HG03432 (cell line): Measurements from ENCODE around the gene SPRYD4.
"Not testable (repeated sequence)": the region's sequence is repeated elsewhere in the genome, so short reads cannot be mapped to it uniquely, and the experiment has no call there.

Source experiments
- ATAC-seq: cut with Tn5 transposase; IDR thresholded peaks from one replicate; pipeline ENCODE4 v1.9.1; 2021; ENCODE audit warnings: mild to moderate bottlenecking, moderate library complexity; ENCODE audit not compliant: unreplicated experiment

SPRYD4 gene

DNA sequence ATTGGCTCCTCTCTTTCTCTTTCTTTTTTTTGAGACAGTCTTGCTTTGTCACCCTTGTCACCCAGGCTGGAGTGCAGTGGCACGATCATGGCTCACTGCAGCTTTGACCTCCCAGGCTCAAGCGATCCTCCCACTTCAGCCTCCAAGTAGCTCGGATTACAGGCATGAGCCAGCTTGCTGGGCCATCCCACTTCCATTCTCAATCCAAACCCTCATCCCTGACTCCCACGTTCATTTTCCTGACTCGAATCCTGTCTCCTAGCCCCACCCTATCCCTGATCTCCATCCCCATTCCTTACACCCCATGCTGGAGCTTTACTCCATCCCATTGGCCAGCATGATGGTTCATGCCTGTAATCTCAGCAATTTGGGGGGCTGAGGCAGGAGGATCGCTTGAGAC is 7.8 kb downstream of the SPRYD4 start:
- ATAC-seq = no peak

DNA sequence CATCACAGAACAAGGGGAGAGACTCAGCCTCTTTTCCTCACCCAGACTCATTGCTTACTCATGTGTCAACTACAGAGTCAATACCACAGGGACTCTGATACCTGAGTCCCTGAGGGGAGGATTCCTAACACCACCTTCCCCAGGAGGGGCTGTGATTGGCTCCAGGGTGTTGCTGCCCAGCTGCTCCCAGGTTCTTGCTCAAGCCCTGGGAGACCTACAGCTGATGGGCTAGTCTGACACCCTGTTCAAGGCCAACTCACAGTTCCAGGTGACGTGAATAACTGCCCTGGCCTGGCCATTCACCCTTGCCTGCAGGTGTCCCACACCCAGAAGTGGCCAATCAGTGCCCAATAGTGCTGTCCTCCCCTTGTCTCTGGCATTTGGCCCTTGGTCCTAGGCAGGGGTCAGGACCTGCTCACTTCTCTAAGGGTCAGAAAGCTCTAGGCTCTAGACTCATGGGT is 8.6 kb downstream of the SPRYD4 start:
- ATAC-seq = no peak

- no peak for ATAC-seq
Measured at GRCh38 chr12:56477521-56478225, 9.3 kb downstream of the SPRYD4 start.

GRCh38 chr12:56479625-56480024 is 11.2 kb downstream of the SPRYD4 start:
- no peak for ATAC-seq

DNA sequence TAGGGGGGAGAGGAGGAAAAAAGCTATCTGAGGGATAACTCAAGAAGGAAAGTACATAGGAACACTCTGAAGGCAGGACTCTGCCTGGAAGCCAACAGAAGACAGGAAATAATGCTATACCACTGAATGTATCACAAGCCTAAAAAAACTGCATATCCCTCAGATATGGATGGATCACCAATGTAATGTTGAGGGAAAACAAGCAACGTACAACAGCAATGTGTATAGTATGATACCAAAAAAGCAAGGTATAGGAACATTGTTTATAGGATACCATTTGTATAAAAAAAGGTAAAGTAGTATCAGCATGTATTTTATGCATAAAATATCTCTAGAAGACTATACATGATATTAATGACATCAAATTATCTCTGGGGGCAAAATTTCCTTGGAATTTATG is 16.2 kb downstream of the SPRYD4 start:
- no peak for ATAC-seq

DNA sequence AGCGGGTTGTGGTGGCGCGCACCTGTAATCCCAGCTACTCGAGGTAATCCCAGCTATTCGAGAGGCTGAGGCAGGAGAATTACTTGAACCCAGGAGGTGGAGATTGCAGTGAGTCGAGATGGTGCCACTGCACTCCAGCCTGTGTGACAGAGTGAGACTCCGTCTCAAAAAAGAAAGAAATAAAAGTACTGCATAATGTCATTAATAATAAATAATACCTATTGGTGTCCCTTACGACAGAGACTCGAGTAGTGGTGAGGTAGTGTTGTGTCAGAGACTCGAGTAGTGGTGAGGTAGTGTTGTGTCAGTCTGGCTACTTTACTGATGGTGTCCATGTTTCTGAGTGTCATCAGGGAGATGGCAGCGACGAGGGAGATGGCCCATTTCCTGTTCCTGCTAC is 18.3 kb downstream of the SPRYD4 start:
- ATAC-seq = no peak

DNA sequence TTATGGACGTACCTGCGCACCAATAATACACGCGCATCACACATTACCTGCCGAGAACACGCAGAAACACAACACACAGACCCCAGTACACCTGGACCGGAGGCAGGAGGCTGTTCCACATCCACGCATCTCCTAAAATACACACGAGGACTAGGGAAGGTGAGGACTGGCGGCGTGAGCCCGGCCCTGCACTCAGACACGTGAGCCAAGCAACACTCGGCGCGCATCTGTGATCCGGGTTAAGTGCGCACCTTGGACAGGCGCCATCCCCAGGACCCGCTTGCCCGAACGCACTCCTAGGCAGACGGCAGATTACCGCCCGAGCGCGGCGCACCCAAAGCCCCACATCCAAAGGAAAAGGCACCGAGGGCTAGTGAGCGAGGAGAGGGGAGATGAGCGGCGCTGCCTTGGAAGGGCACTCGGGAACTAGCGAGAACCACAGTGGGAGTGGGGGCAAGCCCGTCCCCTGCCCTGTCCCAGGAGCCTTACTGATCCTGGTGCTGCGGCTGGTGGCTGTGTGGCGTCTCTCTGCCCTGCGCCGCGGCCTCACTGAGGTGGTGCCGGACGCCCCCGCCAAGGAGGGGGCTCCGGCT is 19.2 kb downstream of the SPRYD4 start:
- ATAC-seq = peak; percentile 48

DNA sequence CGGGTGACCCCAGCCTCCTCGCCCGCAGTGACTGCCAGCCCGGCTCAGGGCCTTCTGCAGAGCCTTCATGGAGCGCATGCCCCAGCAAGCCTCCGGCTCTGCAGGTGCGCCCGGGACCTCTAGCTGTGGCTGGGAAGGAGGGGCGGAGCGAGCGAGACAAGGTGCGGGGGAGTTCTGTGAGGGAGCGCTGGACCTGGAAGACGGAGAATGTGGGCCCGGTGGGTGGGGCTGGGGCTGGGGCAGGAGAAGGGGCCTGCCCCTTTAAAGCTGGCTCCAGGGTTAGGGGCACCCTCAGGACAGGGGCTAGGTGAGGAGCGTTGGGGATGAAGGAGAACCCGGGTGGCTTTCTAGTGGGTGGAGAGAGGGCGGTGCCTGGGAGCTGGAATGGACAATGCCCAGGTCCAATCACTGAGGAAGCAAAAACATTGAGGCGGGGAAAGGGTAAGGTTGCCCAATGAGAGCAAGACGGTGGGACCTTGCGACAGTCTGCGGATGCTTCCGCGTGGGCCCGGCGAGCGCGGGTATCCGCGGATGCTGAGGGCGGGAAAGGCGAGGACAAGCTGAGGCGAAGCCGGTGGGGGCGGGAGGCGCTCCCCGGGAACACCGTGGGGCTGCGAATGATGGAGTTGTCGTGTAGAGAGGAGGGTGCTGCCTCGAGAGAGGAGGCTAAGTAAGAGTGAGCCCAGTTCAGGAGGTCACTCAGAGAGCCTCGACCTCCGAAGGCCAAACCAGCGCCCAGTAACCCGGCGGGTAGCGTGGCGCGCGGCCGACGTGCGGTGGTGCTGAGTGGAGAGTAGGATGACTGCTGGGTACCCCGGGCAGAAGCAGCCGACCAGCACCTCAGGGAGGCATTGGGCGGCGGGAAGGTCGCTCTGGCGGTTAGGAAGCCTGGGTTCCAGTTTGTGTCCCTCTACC is 19.9 kb downstream of the SPRYD4 start, which contains the start of gene GLS2:
GLS2 (minus strand) TSS at position 121 of the 915 bp plus-strand sequence; CDS start at position 78, 43 bp downstream.
- peak; percentile 91 for ATAC-seq

DNA sequence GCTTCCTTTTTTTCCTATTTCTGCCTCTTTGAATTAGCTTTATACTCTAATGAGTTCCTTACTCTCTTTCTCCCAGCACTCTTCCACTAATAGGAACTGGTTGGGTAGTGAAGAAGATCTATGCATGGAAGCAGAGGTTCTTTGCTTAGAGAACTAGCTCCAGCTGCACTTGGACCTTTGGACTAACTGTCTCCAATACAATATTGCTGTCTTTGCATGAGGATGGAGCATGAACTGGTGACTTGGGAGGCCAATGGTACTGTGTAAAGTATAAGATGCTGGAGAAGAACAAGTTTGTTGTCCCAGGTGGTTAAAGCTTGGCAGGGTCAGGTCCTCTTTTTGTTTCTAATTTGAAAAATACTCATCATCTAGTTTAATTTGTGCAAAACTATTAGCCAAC is 22.0 kb downstream of the SPRYD4 start:
- ATAC-seq = no peak

GRCh38 chr12:56493409-56494105 is 25.2 kb downstream of the SPRYD4 start:
- ATAC-seq = not testable (repeated sequence)

GRCh38 chr12:56494106-56494415 is 25.7 kb downstream of the SPRYD4 start:
- not testable (repeated sequence) for ATAC-seq

GRCh38 chr12:56494481-56494880 is 26.1 kb downstream of the SPRYD4 start:
- not testable (repeated sequence) for ATAC-seq

DNA sequence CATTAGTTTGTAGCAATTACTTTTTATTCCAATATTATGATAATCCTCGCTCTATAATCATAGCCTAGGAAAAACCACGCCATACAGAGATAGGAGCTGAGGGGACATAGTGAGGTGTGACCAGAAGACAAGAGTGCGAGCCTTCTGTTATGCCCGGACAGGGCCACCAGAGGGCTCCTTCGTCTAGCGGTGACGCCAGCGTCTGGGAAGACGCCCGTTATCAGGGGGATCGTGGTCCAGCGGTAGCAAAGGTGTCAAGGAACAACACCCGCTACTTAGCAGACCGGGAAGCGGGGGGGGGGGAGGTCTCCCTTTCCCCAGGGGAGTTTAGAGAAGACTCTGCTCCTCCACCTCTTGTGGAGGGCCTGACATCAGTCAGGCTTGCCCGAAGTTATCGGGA is 28.3 kb downstream of the SPRYD4 start:
- ATAC-seq = not testable (repeated sequence)

DNA sequence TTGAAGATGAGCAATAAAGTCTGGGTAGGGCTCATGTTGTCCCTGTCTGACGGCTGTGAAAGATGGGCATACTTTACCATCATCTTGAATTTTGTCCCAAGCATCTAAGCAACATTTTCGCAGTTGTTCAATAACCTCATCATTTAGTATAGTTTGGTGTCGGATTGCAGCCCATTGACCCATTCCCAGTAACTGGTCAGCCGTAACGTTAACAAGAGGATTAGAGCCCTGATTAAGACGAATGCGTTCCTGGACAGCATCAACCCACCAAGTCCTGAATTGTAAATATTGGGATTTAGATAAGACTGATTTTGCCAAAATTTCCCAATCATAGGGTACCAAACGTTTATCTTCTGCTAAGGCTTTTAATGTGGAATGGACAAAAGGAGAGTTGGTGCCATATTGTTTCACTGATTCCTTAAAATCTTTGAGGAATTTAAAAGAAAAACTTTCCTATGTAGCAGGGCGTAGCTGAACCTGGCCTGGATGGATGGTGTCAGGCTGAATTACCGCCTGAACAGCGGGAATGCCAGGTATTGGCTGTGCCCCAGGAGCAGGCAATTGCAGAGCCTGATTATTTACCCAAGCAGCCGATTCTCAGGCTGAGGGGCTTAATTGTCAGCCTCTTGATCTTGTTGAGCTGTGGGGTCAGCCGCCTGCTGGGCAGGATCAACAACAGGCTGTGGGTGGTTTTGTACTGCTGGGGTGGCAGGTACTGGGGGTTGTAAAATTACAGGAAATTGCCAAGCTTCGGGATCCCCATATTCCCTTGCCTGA is 29.9 kb downstream of the SPRYD4 start:
- not testable (repeated sequence) for ATAC-seq

GRCh38 chr12:56499452-56499851 is 31.1 kb downstream of the SPRYD4 start:
- ATAC-seq = not testable (repeated sequence)

GRCh38 chr12:56499879-56500278 is 31.5 kb downstream of the SPRYD4 start:
- not testable (repeated sequence) for ATAC-seq

- ATAC-seq = no peak
Measured at GRCh38 chr12:56510786-56511185, 42.4 kb downstream of the SPRYD4 start.

GRCh38 chr12:56514014-56514318 is 45.6 kb downstream of the SPRYD4 start:
- not testable (repeated sequence) for ATAC-seq

- no peak for ATAC-seq
Measured at GRCh38 chr12:56517854-56518253, 49.5 kb downstream of the SPRYD4 start.

DNA sequence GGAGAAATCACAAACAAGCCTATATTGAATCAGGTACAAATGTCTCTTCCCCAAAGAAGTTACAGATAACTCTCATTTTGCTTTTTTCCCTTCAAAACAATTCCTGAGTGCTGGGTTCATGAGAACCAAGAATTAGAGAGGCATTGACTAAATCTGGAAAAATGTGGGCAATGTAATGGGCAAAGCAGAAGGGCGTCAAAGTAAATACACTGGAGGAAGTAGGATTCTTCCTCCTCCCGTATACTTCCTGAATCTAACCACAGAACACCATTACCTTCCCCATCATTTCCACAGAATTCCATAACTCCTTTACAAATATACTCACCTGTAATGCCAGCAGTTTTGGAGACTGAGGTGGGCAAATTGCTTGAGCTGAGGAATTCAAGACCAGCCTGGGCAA is 50.2 kb downstream of the SPRYD4 start:
- ATAC-seq = no peak
